NCI-H2029 (cell line): ENCODE results near the gene SLC5A9.
"Not testable (repeated sequence)": the region's sequence is repeated elsewhere in the genome, so short reads cannot be mapped to it uniquely, and the experiment has no call there.

ENCODE experiments used
- DNase-seq: peaks from one replicate; lab custom pipeline; 2025; lab: John Stamatoyannopoulos, UW

The SLC5A9 gene

GRCh38 chr1:48242141-48242736 lies 19.7 kb downstream of the SLC5A9 start:
- DNase-seq = no peak

GRCh38 chr1:48245106-48245505 lies 22.6 kb downstream of the SLC5A9 start:
- no peak for DNase-seq

GRCh38 chr1:48246727-48247126 lies 24.2 kb downstream of the SLC5A9 start:
- peak; percentile 96 for DNase-seq

- DNase-seq = no peak
Observed at GRCh38 chr1:48248356-48248755, 25.8 kb downstream of the SLC5A9 start.

- peak; percentile 42 for DNase-seq
Observed at GRCh38 chr1:48249868-48250267, 27.4 kb downstream of the SLC5A9 start.

GRCh38 chr1:48250572-48250971 lies 28.1 kb downstream of the SLC5A9 start:
- DNase-seq = peak; percentile 62

GRCh38 chr1:48251323-48251722 lies 28.8 kb downstream of the SLC5A9 start:
- no peak for DNase-seq

- no peak for DNase-seq
Observed at GRCh38 chr1:48251821-48252220, 29.3 kb downstream of the SLC5A9 start.

- DNase-seq = no peak
Observed at GRCh38 chr1:48254254-48254653, 31.7 kb downstream of the SLC5A9 start.

GRCh38 chr1:48258106-48258505 lies 35.6 kb downstream of the SLC5A9 start:
- no peak for DNase-seq

GRCh38 chr1:48261881-48262400 lies 39.4 kb downstream of the SLC5A9 start:
- DNase-seq = no peak

- DNase-seq = no peak
Observed at GRCh38 chr1:48263041-48263440, 40.5 kb downstream of the SLC5A9 start.

- DNase-seq = no peak
Observed at GRCh38 chr1:48266576-48266975, 44.1 kb downstream of the SLC5A9 start.

- not testable (repeated sequence) for DNase-seq
Observed at GRCh38 chr1:48277437-48277836, 54.9 kb downstream of the SLC5A9 start.

- not testable (repeated sequence) for DNase-seq
Observed at GRCh38 chr1:48282329-48282728, 59.8 kb downstream of the SLC5A9 start.

GRCh38 chr1:48284696-48285420 lies 62.3 kb downstream of the SLC5A9 start:
- DNase-seq = peak; percentile 54

GRCh38 chr1:48285525-48285924 lies 63.0 kb downstream of the SLC5A9 start:
- DNase-seq = peak; percentile 11

GRCh38 chr1:48291421-48291820 lies 68.9 kb downstream of the SLC5A9 start:
- no peak for DNase-seq

GRCh38 chr1:48292706-48293105 lies 70.2 kb downstream of the SLC5A9 start:
- no peak for DNase-seq

GRCh38 chr1:48294094-48294493 lies 71.6 kb downstream of the SLC5A9 start:
- not testable (repeated sequence) for DNase-seq

GRCh38 chr1:48294656-48295055 lies 72.1 kb downstream of the SLC5A9 start:
- no peak for DNase-seq
